Measurements from ENCODE around the gene DENND11. TPM values are rescaled to one million over a fixed set of nuclear protein-coding genes. Genes with fewer than 3 reads are reported as not detected.
"Not testable (repeated sequence)": the region's sequence is repeated elsewhere in the genome, so short reads cannot be mapped to it uniquely, and the experiment has no call there.

DENND11 gene
- total and polyA plus RNA-seq, 2 donors from 2014 or later, result 6.1 to 22.6 TPM

- Histone ChIP-seq H3K4me3 (ENCODE audit: low read length in 3 of 3) (no peak overlapping the region), H3K9me3 (ENCODE audit: control insufficient read depth in 2 of 3, insufficient read depth in 1 of 3, low read length in 3 of 3) (no peaks in the 10 kb centered on the region), H3K9ac (ENCODE audit: low read length in 3 of 3) (no peak overlapping the region), H3K4me1 (ENCODE audit: control insufficient read depth in 2 of 3, insufficient read depth in 2 of 3, low read depth in 1 of 3, low read length in 3 of 3) (peaks cover 3 to 25% (median 8%) of the 10 kb centered on the region in 3 donors), H3K27ac (ENCODE audit: low read depth in 2 of 2, low read length in 2 of 2) (no peak overlapping the region), H3K27me3 (ENCODE audit: control insufficient read depth, insufficient read depth, low read length) (no peaks in the 10 kb centered on the region), H3K36me3 (ENCODE audit: control insufficient read depth in 2 of 3, insufficient read depth in 3 of 3, low read length in 3 of 3) (no peaks in the 10 kb centered on the region)
- intact Hi-C loops (cut with DNase I), result no loop called here
- TF ChIP-seq, protein P1, sequence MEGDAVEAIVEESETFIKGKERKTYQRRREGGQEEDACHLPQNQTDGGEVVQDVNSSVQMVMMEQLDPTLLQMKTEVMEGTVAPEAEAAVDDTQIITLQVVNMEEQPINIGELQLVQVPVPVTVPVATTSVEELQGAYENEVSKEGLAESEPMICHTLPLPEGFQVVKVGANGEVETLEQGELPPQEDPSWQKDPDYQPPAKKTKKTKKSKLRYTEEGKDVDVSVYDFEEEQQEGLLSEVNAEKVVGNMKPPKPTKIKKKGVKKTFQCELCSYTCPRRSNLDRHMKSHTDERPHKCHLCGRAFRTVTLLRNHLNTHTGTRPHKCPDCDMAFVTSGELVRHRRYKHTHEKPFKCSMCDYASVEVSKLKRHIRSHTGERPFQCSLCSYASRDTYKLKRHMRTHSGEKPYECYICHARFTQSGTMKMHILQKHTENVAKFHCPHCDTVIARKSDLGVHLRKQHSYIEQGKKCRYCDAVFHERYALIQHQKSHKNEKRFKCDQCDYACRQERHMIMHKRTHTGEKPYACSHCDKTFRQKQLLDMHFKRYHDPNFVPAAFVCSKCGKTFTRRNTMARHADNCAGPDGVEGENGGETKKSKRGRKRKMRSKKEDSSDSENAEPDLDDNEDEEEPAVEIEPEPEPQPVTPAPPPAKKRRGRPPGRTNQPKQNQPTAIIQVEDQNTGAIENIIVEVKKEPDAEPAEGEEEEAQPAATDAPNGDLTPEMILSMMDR (IDR thresholded peaks at IDR 0.05; ENCODE audit: borderline replicate concordance, extremely low read depth, insufficient read depth), result no peak
- DNase-seq (no peak), FAIRE-seq (no peak)
Observed at GRCh38 chr7:141691540-141691939, 10.4 kb downstream of the DENND11 start.

DNA sequence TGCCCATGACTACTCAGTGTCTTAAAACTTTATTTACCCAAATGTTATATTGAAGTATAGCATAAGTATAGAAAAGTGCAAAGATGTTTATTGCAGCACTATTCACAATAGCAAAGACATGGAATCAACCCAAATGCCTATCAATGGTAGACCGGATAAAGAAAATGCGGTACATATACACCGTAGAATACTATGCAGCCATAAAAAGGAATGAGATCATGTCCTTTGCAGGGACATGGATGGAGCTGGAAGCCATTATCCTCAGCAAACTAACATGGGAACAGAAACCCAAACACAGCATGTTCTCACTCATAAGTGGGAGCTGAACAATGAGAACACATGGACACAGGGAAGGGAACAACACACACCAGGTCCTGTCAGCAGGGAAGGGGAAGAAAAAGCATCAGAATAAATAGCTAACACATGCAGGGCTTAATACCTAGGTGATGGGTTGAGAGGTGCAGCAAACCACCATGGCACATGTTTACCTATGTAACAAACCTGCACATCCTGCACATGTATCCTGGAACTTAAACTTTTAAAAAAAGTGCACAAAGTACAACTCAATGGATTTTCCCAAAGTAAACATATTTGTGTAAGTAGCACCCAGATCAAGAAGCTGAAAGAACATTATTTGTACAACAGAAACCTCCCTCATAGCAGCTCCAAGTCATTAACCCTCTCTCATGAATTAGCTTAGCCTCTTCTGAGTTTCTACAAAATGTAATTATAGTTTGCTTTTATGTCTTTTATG, 12.7 kb downstream of the DENND11 start:
- FAIRE-seq; H3K4me3 ChIP-seq (ENCODE audit: low read length in 3 of 3); H3K9ac ChIP-seq (ENCODE audit: low read length in 3 of 3); H3K36me3 ChIP-seq (ENCODE audit: control insufficient read depth in 2 of 3, insufficient read depth in 3 of 3, low read length in 3 of 3); H3K27me3 ChIP-seq (ENCODE audit: control insufficient read depth, insufficient read depth, low read length); H3K9me3 ChIP-seq (ENCODE audit: control insufficient read depth in 2 of 3, insufficient read depth in 1 of 3, low read length in 3 of 3); H3K27ac ChIP-seq (ENCODE audit: low read depth in 2 of 2, low read length in 2 of 2); DNase-seq; intact Hi-C loops (cut with DNase I): not testable (repeated sequence)
- H3K4me1 ChIP-seq (ENCODE audit: control insufficient read depth in 2 of 3, insufficient read depth in 2 of 3, low read depth in 1 of 3, low read length in 3 of 3), result peaks cover 0 to 12% (median 7%) of the 10 kb centered on the region in 3 donors

DNA sequence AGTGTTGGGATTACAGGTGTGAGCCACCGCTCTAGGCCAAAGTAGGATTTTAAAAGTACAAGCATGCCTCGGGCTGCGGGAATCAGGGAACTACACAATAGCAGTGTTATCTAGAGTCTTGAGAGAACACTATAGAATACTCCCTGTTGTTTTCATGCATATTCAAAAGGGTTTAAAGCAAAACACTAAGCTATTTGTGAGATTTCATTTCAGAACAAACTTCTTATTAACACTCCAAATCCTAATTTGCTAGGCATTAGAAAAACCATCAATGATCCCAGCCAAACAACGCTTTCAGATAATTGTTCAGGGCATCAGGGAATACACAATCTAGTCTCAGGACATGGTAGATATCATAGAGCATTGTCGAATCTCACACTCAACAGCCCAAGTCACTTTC, 13.9 kb downstream of the DENND11 start:
- TF ChIP-seq, protein P1 (IDR thresholded peaks at IDR 0.05; ENCODE audit: borderline replicate concordance, extremely low read depth, insufficient read depth), result no peak
- FAIRE-seq, result no peak

DNA sequence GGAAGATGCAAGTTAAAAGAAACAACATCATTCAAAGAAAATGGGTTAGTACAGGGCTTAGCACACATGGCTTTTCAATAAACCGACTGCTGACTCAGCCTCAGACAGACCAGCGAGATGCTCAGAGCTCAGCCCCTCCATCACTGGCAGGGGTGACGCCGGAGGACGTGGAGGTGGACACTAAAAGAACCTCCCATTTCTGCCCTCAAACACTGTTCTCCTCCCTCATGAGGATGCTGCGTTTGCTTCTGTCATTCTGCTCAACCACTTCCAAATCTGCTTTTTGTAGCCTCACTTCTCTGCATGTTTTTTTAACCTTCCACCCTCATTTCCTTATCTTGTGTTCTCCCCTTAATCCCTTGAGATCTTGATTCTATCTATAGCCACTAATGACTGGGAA, 15.3 kb downstream of the DENND11 start:
- TF ChIP-seq, protein P1 (IDR thresholded peaks at IDR 0.05; ENCODE audit: borderline replicate concordance, extremely low read depth, insufficient read depth), result no peak
- H3K9ac ChIP-seq (ENCODE audit: low read length in 3 of 3), result no peak overlapping the region
- DNase-seq, result no peak
- intact Hi-C loops (cut with DNase I), result no loop called here
- no peak overlapping the region for H3K27ac ChIP-seq (ENCODE audit: low read depth in 2 of 2, low read length in 2 of 2)
- no peak overlapping the region for H3K4me3 ChIP-seq (ENCODE audit: low read length in 3 of 3)
- peaks cover 0 to 5% (median 2%) of the 10 kb centered on the region in 3 donors for H3K36me3 ChIP-seq (ENCODE audit: control insufficient read depth in 2 of 3, insufficient read depth in 3 of 3, low read length in 3 of 3)
- no peaks in the 10 kb centered on the region for H3K27me3 ChIP-seq (ENCODE audit: control insufficient read depth, insufficient read depth, low read length)
- H3K9me3 ChIP-seq (ENCODE audit: control insufficient read depth in 2 of 3, insufficient read depth in 1 of 3, low read length in 3 of 3), result no peaks in the 10 kb centered on the region
- FAIRE-seq, result no peak
- H3K4me1 ChIP-seq (ENCODE audit: control insufficient read depth in 2 of 3, insufficient read depth in 2 of 3, low read depth in 1 of 3, low read length in 3 of 3), result peaks cover 0 to 12% (median 7%) of the 10 kb centered on the region in 3 donors

More for the DNA sequence above, 13.9 kb downstream of the DENND11 start:
- peaks cover 0 to 5% (median 0%) of the 10 kb centered on the region in 3 donors for H3K36me3 ChIP-seq (ENCODE audit: control insufficient read depth in 2 of 3, insufficient read depth in 3 of 3, low read length in 3 of 3)
- no peak for DNase-seq
- H3K27ac ChIP-seq (ENCODE audit: low read depth in 2 of 2, low read length in 2 of 2), result no peak overlapping the region
- no peak overlapping the region for H3K9ac ChIP-seq (ENCODE audit: low read length in 3 of 3)
- H3K4me3 ChIP-seq (ENCODE audit: low read length in 3 of 3), result no peak overlapping the region
- no peaks in the 10 kb centered on the region for H3K9me3 ChIP-seq (ENCODE audit: control insufficient read depth in 2 of 3, insufficient read depth in 1 of 3, low read length in 3 of 3)
- H3K4me1 ChIP-seq (ENCODE audit: control insufficient read depth in 2 of 3, insufficient read depth in 2 of 3, low read depth in 1 of 3, low read length in 3 of 3), result peaks cover 0 to 12% (median 7%) of the 10 kb centered on the region in 3 donors
- intact Hi-C loops (cut with DNase I), result no loop called here
- no peaks in the 10 kb centered on the region for H3K27me3 ChIP-seq (ENCODE audit: control insufficient read depth, insufficient read depth, low read length)
